Neural cell (in vitro differentiated cells): Measurements from ENCODE around the gene DKC1. TPM values are rescaled to one million over a fixed set of nuclear protein-coding genes. Genes with fewer than 3 reads are reported as not detected.

Source experiments
- H2AFZ ChIP-seq: fragments of 200-600, 300-800 bp; sonication (generic), shearing (Covaris generic); 2 replicates; pipeline ENCODE4 v1.6.0; 2014; ENCODE audit warnings: low read depth, mild to moderate bottlenecking, antibody characterized with exemption, low read length, moderate library complexity
- H3F3A ChIP-seq: fragments of 200-600 bp; shearing (Covaris generic); 2 replicates; pipeline ENCODE4 v1.6.1; 2016; ENCODE audit warnings: mild to moderate bottlenecking, moderate library complexity, mixed read lengths, antibody characterized with exemption, low read length; ENCODE audit not compliant: insufficient read depth, poor library complexity, severe bottlenecking
- H3K27ac ChIP-seq: fragments of 200-600, 300-800 bp; sonication (generic), shearing (Covaris generic); 2 replicates; pipeline ENCODE4 v1.5.1; 2014; ENCODE audit warnings: mild to moderate bottlenecking, low read length, moderate library complexity
- H3K27me3 ChIP-seq: fragments of 300-800, 200-600 bp; sonication (generic), shearing (Covaris generic); 2 replicates; pipeline ENCODE4 v1.6.0; 2014; ENCODE audit warnings: mild to moderate bottlenecking, low read depth, low read length, moderate library complexity; ENCODE audit not compliant: insufficient read depth
- H3K36me3 ChIP-seq: fragments of 300-800, 200-600 bp; sonication (generic), shearing (Covaris generic); 2 replicates; pipeline ENCODE4 v1.5.1; 2014; ENCODE audit warnings: mild to moderate bottlenecking, antibody characterized with exemption, low read length, moderate library complexity; ENCODE audit not compliant: insufficient read depth
- H3K4me2 ChIP-seq: fragments of 300-800, 200-600 bp; sonication (generic), shearing (Covaris generic); 2 replicates; pipeline ENCODE4 v1.6.0; 2014; ENCODE audit warnings: mild to moderate bottlenecking, low read length
- H3K4me3 ChIP-seq: fragments of 300-800, 200-600 bp; sonication (generic), shearing (Covaris generic); 2 replicates; pipeline ENCODE4 v1.5.1; 2014; ENCODE audit warnings: mild to moderate bottlenecking, low read length, moderate library complexity
- H3K79me2 ChIP-seq: fragments of 200-600 bp; shearing (Covaris generic); replicated peaks from 2 replicates; pipeline ENCODE4 v1.6.0; 2014; ENCODE audit warnings: mild to moderate bottlenecking, low read length, moderate library complexity; ENCODE audit not compliant: insufficient read depth
- H3K9ac ChIP-seq: fragments of 300-800, 200-600 bp; sonication (generic), shearing (Covaris generic); 2 replicates; pipeline ENCODE4 v1.6.1; 2016; ENCODE audit warnings: mild to moderate bottlenecking, low read length, mixed read lengths
- H3K9me2 ChIP-seq: fragments of 200-600 bp; shearing (Covaris generic); 2 replicates; pipeline ENCODE4 v1.6.1; 2016; ENCODE audit warnings: mild to moderate bottlenecking, low read length, mixed read lengths; ENCODE audit not compliant: insufficient read depth
- H3K9me3 ChIP-seq: fragments of 200-600, 300-800 bp; sonication (generic), shearing (Covaris generic); 2 replicates; pipeline ENCODE4 v1.6.1; 2016; ENCODE audit warnings: mild to moderate bottlenecking, mixed run types, low read length, moderate library complexity, mixed read lengths
- H4K20me1 ChIP-seq: fragments of 200-600 bp; shearing (Covaris generic); 2 replicates; pipeline ENCODE4 v1.6.1; 2016; ENCODE audit warnings: mild to moderate bottlenecking, mixed run types; ENCODE audit not compliant: insufficient read depth
- CTCF ChIP-seq: fragments of 450-650 bp; IDR thresholded peaks from 2 replicates; pipeline ENCODE4 v1.5.1; 2014; ENCODE audit warnings: antibody characterized with exemption, mild to moderate bottlenecking, moderate library complexity; ENCODE audit not compliant: poor library complexity, severe bottlenecking
- EP300 ChIP-seq: fragments of 450-650 bp; conservative IDR thresholded peaks from 2 replicates; pipeline ENCODE4 v1.6.1; 2014; ENCODE audit warnings: antibody characterized with exemption, mild to moderate bottlenecking, moderate library complexity; ENCODE audit not compliant: poor library complexity, severe bottlenecking
- EZH2 ChIP-seq: fragments of 200-600, 300-800 bp; shearing (Covaris generic), sonication (generic); IDR thresholded peaks from 2 replicates; pipeline ENCODE4 v1.6.1; 2014; ENCODE audit warnings: antibody characterized with exemption, low read length, borderline replicate concordance, mild to moderate bottlenecking; ENCODE audit not compliant: insufficient read depth, poor library complexity, severe bottlenecking
- MXI1 ChIP-seq: fragments of 450-650 bp; conservative IDR thresholded peaks from 2 replicates; pipeline ENCODE4 v1.6.1; 2014; ENCODE audit warnings: antibody characterized with exemption, mild to moderate bottlenecking; ENCODE audit not compliant: poor library complexity, severe bottlenecking
- POLR2AphosphoS5 ChIP-seq: IDR thresholded peaks from 2 replicates; pipeline ENCODE4 v1.6.1; 2012
- RAD21 ChIP-seq: fragments of 450-650 bp; conservative IDR thresholded peaks from 2 replicates; pipeline ENCODE4 v1.6.1; 2014; ENCODE audit warnings: antibody characterized with exemption, mild to moderate bottlenecking, moderate library complexity
- REST ChIP-seq: IDR thresholded peaks from 2 replicates; pipeline ENCODE4 v1.6.1; 2012; ENCODE audit warnings: borderline replicate concordance
- SMC3 ChIP-seq: fragments of 450-650 bp; conservative IDR thresholded peaks from 2 replicates; pipeline ENCODE4 v1.6.1; 2014; ENCODE audit warnings: antibody characterized with exemption, mild to moderate bottlenecking, moderate library complexity; ENCODE audit not compliant: poor library complexity
- TAF1 ChIP-seq: IDR thresholded peaks from 2 replicates; pipeline ENCODE4 v1.6.1; 2012; ENCODE audit warnings: low read depth
- polyA plus RNA-seq: library from polyadenylated mRNA; depleted of rRNA; stranded (reverse); fragments of >200 nt; gene quantifications from 2 replicates; pipeline ENCODE4 v1.2.3, GENCODE V29; 2014

The DKC1 gene
- polyA plus RNA-seq, 1 donor from 2014 or later, result 32.1 TPM

- no peak for TF ChIP-seq EZH2
These were observed 26.8 kb upstream of the DKC1 start (continued) for GRCh38 chrX:154735695-154736393.

GRCh38 chrX:154737136-154737535 is 25.5 kb upstream of the DKC1 start:
- H3K27ac ChIP-seq, result no peak overlapping the region
- no peaks in the 10 kb centered on the region for H3K9me3 ChIP-seq
- no peak overlapping the region for H3K4me3 ChIP-seq
- H3K9me2 ChIP-seq, result no peaks in the 10 kb centered on the region
- H3F3A ChIP-seq, result no peaks in the 10 kb centered on the region
- no peaks in the 10 kb centered on the region for H3K27me3 ChIP-seq
- H2AFZ ChIP-seq, result no peak overlapping the region
- no peak overlapping the region for H3K4me2 ChIP-seq
- H4K20me1 ChIP-seq, result no peaks in the 10 kb centered on the region
- TF ChIP-seq REST (no peak), EP300 (no peak), SMC3 (no peak), EZH2 (no peak), TAF1 (no peak), RAD21 (no peak), POLR2AphosphoS5 (no peak), MXI1 (no peak), CTCF (no peak)
- H3K9ac ChIP-seq, result no peak overlapping the region
- H3K36me3 ChIP-seq, result no peaks in the 10 kb centered on the region
- no peaks in the 10 kb centered on the region for H3K79me2 ChIP-seq

- no peaks in the 10 kb centered on the region for H4K20me1 ChIP-seq
- no peaks in the 10 kb centered on the region for H3K36me3 ChIP-seq
- H3F3A ChIP-seq, result no peaks in the 10 kb centered on the region
- no peak overlapping the region for H2AFZ ChIP-seq
- H3K27me3 ChIP-seq, result no peaks in the 10 kb centered on the region
- H3K9me3 ChIP-seq, result no peaks in the 10 kb centered on the region
- H3K4me3 ChIP-seq, result no peak overlapping the region
- TF ChIP-seq EZH2 (no peak), CTCF (no peak), REST (no peak), MXI1 (no peak), SMC3 (no peak), TAF1 (no peak), RAD21 (no peak)
- no peak overlapping the region for H3K9ac ChIP-seq
- no peaks in the 10 kb centered on the region for H3K79me2 ChIP-seq
- no peaks in the 10 kb centered on the region for H3K9me2 ChIP-seq
- H3K27ac ChIP-seq, result no peak overlapping the region
- no peak overlapping the region for H3K4me2 ChIP-seq
These were observed 24.5 kb upstream of the DKC1 start for GRCh38 chrX:154738011-154738738.
